PC-9 (cell line): ENCODE data around the gene TAPBPL. TPM values are rescaled to one million over a fixed set of nuclear protein-coding genes. Genes with fewer than 3 reads are reported as not detected.
"Not testable (repeated sequence)": the region's sequence is repeated elsewhere in the genome, so short reads cannot be mapped to it uniquely, and the experiment has no call there.

Source experiments
- BruUV-seq: library from RNA; stranded (reverse); fragments of 400-500 nt; replicated peaks from 2 replicates; lab custom pipeline; 2021; lab: Mats Ljungman, UMichigan
- CTCF ChIA-PET: fragments of 300-600 bp; sonication (Branson Sonifier 250); formaldehyde crosslinking; loops from one replicate; lab custom pipeline; 2022; ENCODE audit warnings: antibody characterized with exemption; lab: Charles Lee
- POLR2A ChIA-PET: fragments of 300-600 bp; sonication (Branson Sonifier 250); formaldehyde crosslinking; loops from one replicate; lab custom pipeline; 2022; ENCODE audit warnings: antibody characterized with exemption; ENCODE audit not compliant: unreplicated experiment; lab: Charles Lee
- DNase-seq, 2 experiments: peaks; one replicate each; pipeline versions ENCODE4 v3.0.0 to v3.0.0-alpha.2; 2015 to 2022; ENCODE audit warnings: mixed read lengths in 1 of 2
- H2AFZ ChIP-seq: fragments of 200-600 bp; sonication (generic); 2 replicates; pipeline ENCODE4 v1.8.1; 2017; ENCODE audit warnings: antibody characterized with exemption
- H3F3A ChIP-seq: fragments of 200-600 bp; sonication (generic); 2 replicates; pipeline ENCODE4 v1.8.1; 2017; ENCODE audit warnings: antibody characterized with exemption, mild to moderate bottlenecking, low read depth; ENCODE audit not compliant: insufficient read depth
- H3K27ac ChIP-seq: fragments of 200-600 bp; sonication (generic); 2 replicates; pipeline ENCODE4 v1.6.1; 2016; ENCODE audit warnings: mixed run types
- H3K27me3 ChIP-seq: fragments of 200-600 bp; sonication (generic); 2 replicates; pipeline ENCODE4 v1.6.1; 2016; ENCODE audit warnings: low read depth, mixed run types; ENCODE audit not compliant: insufficient read depth
- H3K36me3 ChIP-seq: fragments of 200-600 bp; sonication (generic); 2 replicates; pipeline ENCODE4 v1.6.1; 2016; ENCODE audit warnings: low read depth, mixed run types
- H3K4me1 ChIP-seq: fragments of 200-600 bp; sonication (generic); replicated peaks from 2 replicates; pipeline ENCODE4 v1.6.1; 2016; ENCODE audit warnings: mixed run types; ENCODE audit not compliant: insufficient read depth
- H3K4me2 ChIP-seq: fragments of 200-600 bp; sonication (generic); 2 replicates; pipeline ENCODE4 v1.6.1; 2017; ENCODE audit warnings: mixed run types
- H3K4me3 ChIP-seq: fragments of 200-600 bp; sonication (generic); 2 replicates; pipeline ENCODE4 v1.6.1; 2016; ENCODE audit warnings: mixed run types
- H3K79me2 ChIP-seq: fragments of 200-600 bp; sonication (generic); 2 replicates; pipeline ENCODE4 v1.6.1; 2017; ENCODE audit warnings: low read depth, mixed run types
- H3K9me2 ChIP-seq: fragments of 200-600 bp; sonication (generic); 2 replicates; pipeline ENCODE4 v1.8.1; 2017; ENCODE audit warnings: mild to moderate bottlenecking; ENCODE audit not compliant: insufficient read depth
- H3K9me3 ChIP-seq: fragments of 200-600 bp; sonication (generic); 2 replicates; pipeline ENCODE4 v1.8.1; 2016; ENCODE audit warnings: low read depth; ENCODE audit not compliant: insufficient read depth
- H4K20me1 ChIP-seq: fragments of 200-600 bp; sonication (generic); 2 replicates; pipeline ENCODE4 v1.8.1; 2017; ENCODE audit not compliant: insufficient read depth
- EZH2 ChIP-seq: fragments of 200-600 bp; sonication (generic); IDR thresholded peaks from 2 replicates; pipeline ENCODE4 v1.8.0; 2017; ENCODE audit warnings: antibody characterized with exemption, low read depth
- intact Hi-C: fragments of 100-400 bp; cut with micrococcal nuclease; formaldehyde crosslinking; loops from one replicate; pipeline ENCODE4 v1.10.0; 2022; ENCODE audit not compliant: unreplicated experiment
- total RNA-seq: library from RNA; stranded (reverse); gene quantifications from 2 replicates; pipeline ENCODE4 v1.2.3, GENCODE V29; 2021
- TF ChIP-seq, protein P1 (sequence below): fragments of 200-600 bp; sonication (generic); conservative IDR thresholded peaks from 2 replicates; pipeline ENCODE4 v1.6.1; 2017; ENCODE audit warnings: mixed run types, antibody characterized with exemption, mild to moderate bottlenecking, moderate library complexity

The TAPBPL gene
- total RNA-seq, 1 experiment from 2014 or later = 26.0 TPM

DNA sequence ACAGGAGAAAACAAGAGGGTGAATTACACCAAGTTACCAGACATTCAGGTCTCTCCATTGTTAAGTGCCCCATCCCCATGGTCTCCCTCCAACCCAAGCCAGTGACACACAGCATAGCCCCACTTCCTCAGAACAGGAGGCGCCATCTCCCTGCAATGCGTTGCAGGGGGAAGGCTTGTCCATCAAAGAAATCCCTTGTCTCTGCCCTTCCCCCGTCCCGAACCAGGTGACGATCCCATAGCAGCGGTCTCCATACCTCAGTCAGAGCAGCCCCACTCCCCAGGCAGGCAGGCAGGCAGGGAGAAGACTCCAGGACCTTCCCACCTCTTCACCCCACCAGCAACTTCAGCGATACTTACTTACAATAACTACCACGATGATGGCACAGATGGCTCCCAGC, 12.7 kb downstream of the TAPBPL start:
- H3F3A ChIP-seq = peaks cover 6% of the 10 kb centered on the region; the same call in 1 of the 2 replicates
- ChIA-PET POLR2A (interaction anchor here (1.5 kb wide), 1 partner anchor 94 kb away, joined by 4 read pairs; no protein-coding TSS in a partner anchor), CTCF (interaction anchor here (0.5 to 2.1 kb wide), 11 partner anchors 40 to 269 kb away, joined by 3 to 24 read pairs (median 6); no protein-coding TSS in a partner anchor)
- TF ChIP-seq, protein P1, sequence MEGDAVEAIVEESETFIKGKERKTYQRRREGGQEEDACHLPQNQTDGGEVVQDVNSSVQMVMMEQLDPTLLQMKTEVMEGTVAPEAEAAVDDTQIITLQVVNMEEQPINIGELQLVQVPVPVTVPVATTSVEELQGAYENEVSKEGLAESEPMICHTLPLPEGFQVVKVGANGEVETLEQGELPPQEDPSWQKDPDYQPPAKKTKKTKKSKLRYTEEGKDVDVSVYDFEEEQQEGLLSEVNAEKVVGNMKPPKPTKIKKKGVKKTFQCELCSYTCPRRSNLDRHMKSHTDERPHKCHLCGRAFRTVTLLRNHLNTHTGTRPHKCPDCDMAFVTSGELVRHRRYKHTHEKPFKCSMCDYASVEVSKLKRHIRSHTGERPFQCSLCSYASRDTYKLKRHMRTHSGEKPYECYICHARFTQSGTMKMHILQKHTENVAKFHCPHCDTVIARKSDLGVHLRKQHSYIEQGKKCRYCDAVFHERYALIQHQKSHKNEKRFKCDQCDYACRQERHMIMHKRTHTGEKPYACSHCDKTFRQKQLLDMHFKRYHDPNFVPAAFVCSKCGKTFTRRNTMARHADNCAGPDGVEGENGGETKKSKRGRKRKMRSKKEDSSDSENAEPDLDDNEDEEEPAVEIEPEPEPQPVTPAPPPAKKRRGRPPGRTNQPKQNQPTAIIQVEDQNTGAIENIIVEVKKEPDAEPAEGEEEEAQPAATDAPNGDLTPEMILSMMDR = no peak
- no peak for TF ChIP-seq EZH2
- no peak for DNase-seq
- peaks cover 5% of the 10 kb centered on the region for H3K4me1 ChIP-seq
- no peaks in the 10 kb centered on the region for H3K27me3 ChIP-seq
- H3K4me2 ChIP-seq = no peak overlapping the region
- BruUV-seq = no TSS peak
- intact Hi-C loops = loop anchor here (2.0 kb wide), 3 partner anchors 180 to 476 kb away; no protein-coding TSS in a partner anchor
- H2AFZ ChIP-seq = no peak overlapping the region
- H3K9me3 ChIP-seq = no peaks in the 10 kb centered on the region
- H3K36me3 ChIP-seq = no peaks in the 10 kb centered on the region
- H3K79me2 ChIP-seq = no peaks in the 10 kb centered on the region; the same call in 1 of the 2 replicates
- H3K9me2 ChIP-seq = no peaks in the 10 kb centered on the region
- H3K4me3 ChIP-seq = no peak overlapping the region
- no peaks in the 10 kb centered on the region for H4K20me1 ChIP-seq
- H3K27ac ChIP-seq = no peak overlapping the region

DNA sequence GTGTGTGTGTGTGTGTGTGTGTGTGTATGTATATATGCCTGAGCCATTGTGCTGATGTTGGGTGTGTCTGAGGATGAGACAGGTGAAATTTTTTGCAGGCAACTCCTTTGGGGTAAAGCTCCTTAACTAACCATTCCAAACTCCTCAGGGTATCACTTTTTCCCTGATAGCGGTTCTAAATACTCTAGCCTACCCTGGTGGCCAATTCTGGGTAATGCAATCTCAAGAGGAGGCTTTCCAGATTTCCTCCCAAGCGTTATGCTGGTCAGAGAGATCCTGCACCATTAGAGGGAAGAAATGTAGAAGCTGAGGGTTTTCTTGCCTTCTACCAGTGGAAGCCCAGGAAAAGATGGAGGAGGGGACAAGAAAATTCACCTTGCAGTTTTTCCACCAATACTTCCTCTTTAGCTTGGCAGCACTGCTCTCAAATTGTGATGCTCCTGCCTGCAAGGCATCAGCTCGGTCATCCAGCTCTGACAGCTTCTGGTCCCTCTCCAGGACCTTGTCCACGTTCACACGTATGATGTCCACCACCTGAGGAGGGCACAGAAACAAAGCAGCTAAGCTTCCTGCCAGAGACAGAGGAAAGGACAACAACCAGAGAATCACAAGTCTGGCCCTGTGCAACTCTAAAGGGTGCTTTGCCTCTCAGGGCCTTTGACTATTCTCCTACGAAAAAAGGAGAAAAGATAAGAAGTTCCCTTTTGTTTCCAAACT, 13.8 kb downstream of the TAPBPL start:
- Histone ChIP-seq H3K36me3 (no peaks in the 10 kb centered on the region), H3F3A (peaks cover 6% of the 10 kb centered on the region; the same call in 1 of the 2 replicates), H3K9me2 (no peaks in the 10 kb centered on the region), H3K4me3 (no peak overlapping the region), H3K4me2 (no peak overlapping the region), H2AFZ (no peak overlapping the region), H3K9me3 (no peaks in the 10 kb centered on the region), H4K20me1 (no peaks in the 10 kb centered on the region), H3K79me2 (no peaks in the 10 kb centered on the region; the same call in 1 of the 2 replicates), H3K27me3 (no peaks in the 10 kb centered on the region), H3K4me1 (peaks cover 11% of the 10 kb centered on the region), H3K27ac (no peak overlapping the region)
- intact Hi-C loops = loop anchor here (1.0 to 5.0 kb wide), 8 partner anchors 42 to 477 kb away; no protein-coding TSS in a partner anchor
- DNase-seq = peak; percentile 63 to 65
- ChIA-PET CTCF (interaction anchor here (0.6 to 2.1 kb wide), 16 partner anchors 13 to 477 kb away, joined by 3 to 24 read pairs (median 4); partner anchors contain the start of gene MRPL51), POLR2A (interaction anchor here (0.5 to 1.5 kb wide), 7 partner anchors 13 to 130 kb away, joined by 3 to 58 read pairs (median 4); partner anchors contain the start of gene GAPDH)
- no peak for TF ChIP-seq EZH2
- TF ChIP-seq, protein P1 = peak; percentile 93
- BruUV-seq = no TSS peak

DNA sequence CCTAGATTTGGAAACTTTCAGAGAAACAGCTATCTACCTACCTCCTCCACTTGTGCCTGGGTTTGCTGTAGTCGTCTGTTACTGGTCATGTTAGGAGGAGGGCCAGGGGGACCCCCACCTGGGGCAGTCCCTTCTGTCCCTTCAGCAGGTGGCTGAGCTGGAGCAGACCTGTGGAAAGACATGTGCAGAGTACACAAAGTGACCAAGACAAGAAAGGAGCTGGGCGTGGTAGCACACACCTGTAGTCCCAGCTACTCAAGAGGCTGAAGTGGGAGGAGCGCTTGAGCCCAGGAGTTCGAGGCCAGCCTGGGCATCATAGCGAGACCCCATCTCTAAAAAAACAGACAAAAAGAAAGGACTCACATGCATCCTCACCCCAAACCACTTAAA, 14.3 kb downstream of the TAPBPL start:
- Histone ChIP-seq H3F3A (peaks cover 6% of the 10 kb centered on the region; the same call in 1 of the 2 replicates), H3K36me3 (no peaks in the 10 kb centered on the region), H2AFZ (no peak overlapping the region), H4K20me1 (no peaks in the 10 kb centered on the region), H3K4me1 (peaks cover 12% of the 10 kb centered on the region), H3K27ac (no peak overlapping the region), H3K27me3 (no peaks in the 10 kb centered on the region), H3K4me2 (no peak overlapping the region), H3K9me2 (no peaks in the 10 kb centered on the region), H3K9me3 (no peaks in the 10 kb centered on the region), H3K4me3 (no peak overlapping the region), H3K79me2 (no peaks in the 10 kb centered on the region; the same call in 1 of the 2 replicates)
- no peak for DNase-seq
- POLR2A ChIA-PET = interaction anchor here (0.5 to 1.5 kb wide), 2 partner anchors 68 to 95 kb away, joined by 4 to 5 read pairs; partner anchors contain the start of gene GAPDH
- no peak for TF ChIP-seq EZH2
- TF ChIP-seq, protein P1 = no peak
- CTCF ChIA-PET = interaction anchor here (0.6 to 2.1 kb wide), 6 partner anchors 42 to 478 kb away, joined by 3 to 24 read pairs (median 4); no protein-coding TSS in a partner anchor
- intact Hi-C loops = loop anchor here (5.0 kb wide), 2 partner anchors 144 to 269 kb away; no protein-coding TSS in a partner anchor
- no TSS peak for BruUV-seq

DNA sequence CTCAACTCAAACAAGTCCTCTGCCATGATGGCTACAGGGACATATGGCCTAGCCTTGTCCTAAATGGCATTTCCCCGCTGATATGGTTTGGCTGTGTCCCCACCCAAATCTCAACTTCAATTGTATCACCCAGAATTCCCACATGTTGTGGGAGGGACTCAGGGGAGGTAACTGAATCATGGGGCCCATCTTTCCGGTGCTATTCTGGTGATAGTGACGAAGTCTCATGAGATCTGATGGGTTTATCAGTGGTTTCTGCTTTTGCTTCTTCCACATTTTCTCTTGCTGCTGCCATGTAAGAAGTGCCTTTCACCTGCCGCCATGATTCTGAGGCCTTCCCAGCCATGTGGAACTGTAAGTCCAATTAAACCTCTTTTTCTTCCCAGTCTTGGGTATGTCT, 14.9 kb downstream of the TAPBPL start:
- H3F3A ChIP-seq, H3K36me3 ChIP-seq, H3K27me3 ChIP-seq, H3K9me2 ChIP-seq, H4K20me1 ChIP-seq, H3K27ac ChIP-seq, H2AFZ ChIP-seq, BruUV-seq, H3K4me2 ChIP-seq, H3K79me2 ChIP-seq, H3K4me3 ChIP-seq, H3K9me3 ChIP-seq, DNase-seq: not testable (repeated sequence)
- ChIA-PET CTCF (interaction anchor here (2.1 kb wide), 1 partner anchor 42 kb away, joined by 24 read pairs; no protein-coding TSS in a partner anchor), POLR2A (interaction anchor here (0.5 kb wide), 1 partner anchor 67 kb away, joined by 5 read pairs; the partner anchor contains the start of gene GAPDH)
- H3K4me1 ChIP-seq = peaks cover 15% of the 10 kb centered on the region
- intact Hi-C loops = loop anchor here (5.0 kb wide), 2 partner anchors 144 to 269 kb away; no protein-coding TSS in a partner anchor
